Suprapubic skin (tissue), 4 donors: Measurements from ENCODE around the gene PRKAR2A. TPM values are rescaled to one million over a fixed set of nuclear protein-coding genes. Genes with fewer than 3 reads are reported as not detected.
A peak's percentile ranks its signal among the peaks of the same experiment; 100 is the strongest.
"Not testable (repeated sequence)": the region's sequence is repeated elsewhere in the genome, so short reads cannot be mapped to it uniquely, and the experiment has no call there.

Source experiments
- DNase-seq, 2 donors: peaks; one replicate each; pipeline ENCODE4 v3.0.0-alpha.2; 2019; ENCODE audit warnings: low spot score in 2 of 2
- H3K27ac ChIP-seq: fragments of 200-600 bp; sonication (generic); one replicate; pipeline ENCODE4 v1.5.1; 2019
- H3K27me3 ChIP-seq: fragments of 200-600 bp; sonication (generic); one replicate; pipeline ENCODE4 v1.5.1; 2019
- H3K36me3 ChIP-seq: fragments of 200-600 bp; sonication (generic); one replicate; pipeline ENCODE4 v1.5.1; 2019
- H3K4me1 ChIP-seq: fragments of 200-600 bp; sonication (generic); one replicate; pipeline ENCODE4 v1.5.1; 2019
- H3K4me3 ChIP-seq: fragments of 200-600 bp; sonication (generic); one replicate; pipeline ENCODE4 v1.5.1; 2019; ENCODE audit warnings: mild to moderate bottlenecking
- H3K9me3 ChIP-seq: fragments of 200-600 bp; sonication (generic); one replicate; pipeline ENCODE4 v1.5.1; 2019
- CTCF ChIP-seq, 2 donors: fragments of 200-600 bp in 1 of 2; fragments of 450-650 bp in 1 of 2; sonication (generic) in 1 of 2; IDR thresholded peaks; one replicate each; pipeline ENCODE4 v1.5.1; 2016 to 2019; ENCODE audit warnings: antibody characterized with exemption in 2 of 2, mild to moderate bottlenecking in 1 of 2, moderate library complexity in 1 of 2
- EP300 ChIP-seq: sonication (generic); formaldehyde crosslinking; IDR thresholded peaks from one replicate; pipeline ENCODE4 v1.6.1; 2017; ENCODE audit warnings: antibody characterized with exemption
- POLR2A ChIP-seq, 2 donors: fragments of 450-650 bp; IDR thresholded peaks; one replicate each; pipeline ENCODE4 v1.6.1; 2017; ENCODE audit warnings: antibody characterized with exemption in 2 of 2, mild to moderate bottlenecking in 2 of 2, moderate library complexity in 2 of 2
- POLR2AphosphoS5 ChIP-seq, 3 donors: sonication (generic); formaldehyde crosslinking; IDR thresholded peaks; one replicate each; pipeline ENCODE4 v1.6.1; 2017; ENCODE audit warnings: antibody characterized with exemption in 3 of 3
- WGBS: methylation state at CpG from one replicate; pipeline ENCODE4 v1.1.5; 2018; 5-methylcytosine and 5-hydroxymethylcytosine counted together
- total RNA-seq, 4 donors: library from RNA; depleted of rRNA; stranded (reverse); fragments of >200 nt; gene quantifications; one replicate each; pipeline ENCODE4 v1.1.0, GENCODE V29; 2016

PRKAR2A gene
- total RNA-seq, 4 donors from 2014 or later = 24.9 to 34.5 (median 29.5) TPM

GRCh38 chr3:48738926-48739616, 108.6 kb downstream of the PRKAR2A start:
- WGBS = 32% methylated on average over 8 of the region's 9 CpGs
- Histone ChIP-seq H3K9me3 (no peaks in the 10 kb centered on the region), H3K4me3 (no peak overlapping the region), H3K4me1 (peaks cover 46% of the 10 kb centered on the region), H3K27me3 (no peaks in the 10 kb centered on the region), H3K27ac (peak overlapping the region; percentile 71), H3K36me3 (no peaks in the 10 kb centered on the region)
- TF ChIP-seq POLR2A (IDR thresholded peaks at IDR 0.05) (no peak), POLR2AphosphoS5 (IDR thresholded peaks at IDR 0.05) (no peak), EP300 (no peak)
- DNase-seq = peak in 1 of 2 donors; percentile 58

- TF ChIP-seq POLR2AphosphoS5 (IDR thresholded peaks at IDR 0.05) (no peak), POLR2A (IDR thresholded peaks at IDR 0.05) (no peak), CTCF (IDR thresholded peaks at IDR 0.05) (no peak), EP300 (no peak)
- H3K4me1 ChIP-seq = peaks cover 48% of the 10 kb centered on the region
- H3K27ac ChIP-seq = no peak overlapping the region
- DNase-seq = no peak
- no peaks in the 10 kb centered on the region for H3K9me3 ChIP-seq
- no peaks in the 10 kb centered on the region for H3K27me3 ChIP-seq
- no peak overlapping the region for H3K4me3 ChIP-seq
- H3K36me3 ChIP-seq = no peaks in the 10 kb centered on the region
- WGBS = 100% methylated on average over 3 of the region's 3 CpGs
Observed at GRCh38 chr3:48738144-48738536, 109.5 kb downstream of the PRKAR2A start.

GRCh38 chr3:48735075-48735767, 112.5 kb downstream of the PRKAR2A start:
- not testable (repeated sequence) for H3K36me3 ChIP-seq, H3K9me3 ChIP-seq, DNase-seq, H3K27me3 ChIP-seq
- 33% methylated on average over 8 of the region's 8 CpGs for WGBS
- H3K27ac ChIP-seq = peak overlapping the region; percentile 18
- H3K4me3 ChIP-seq = peak overlapping the region; percentile 8
- peaks cover 35% of the 10 kb centered on the region for H3K4me1 ChIP-seq

GRCh38 chr3:48734541-48734940, 113.1 kb downstream of the PRKAR2A start:
- H3K27me3 ChIP-seq, H3K9me3 ChIP-seq, DNase-seq, H3K36me3 ChIP-seq: not testable (repeated sequence)
- peaks cover 28% of the 10 kb centered on the region for H3K4me1 ChIP-seq
- WGBS = 61% methylated on average over 5 of the region's 25 CpGs
- H3K4me3 ChIP-seq = peak overlapping the region; percentile 8
- peak overlapping the region; percentile 18 for H3K27ac ChIP-seq

GRCh38 chr3:48733752-48734518, 113.7 kb downstream of the PRKAR2A start:
- not testable (repeated sequence) for H3K27me3 ChIP-seq, H3K9me3 ChIP-seq, DNase-seq, H3K36me3 ChIP-seq
- WGBS = no CpG with 5 or more reads among the region's 53 CpGs
- Histone ChIP-seq H3K4me1 (peaks cover 22% of the 10 kb centered on the region), H3K4me3 (peak overlapping the region; percentile 8), H3K27ac (peak overlapping the region; percentile 18)

GRCh38 chr3:48727511-48727910, 120.2 kb downstream of the PRKAR2A start:
- Histone ChIP-seq H3K36me3 (no peaks in the 10 kb centered on the region), H3K27me3 (no peaks in the 10 kb centered on the region), H3K27ac (no peak overlapping the region), H3K4me3 (no peak overlapping the region), H3K4me1 (no peaks in the 10 kb centered on the region), H3K9me3 (no peaks in the 10 kb centered on the region)
- TF ChIP-seq POLR2AphosphoS5 (IDR thresholded peaks at IDR 0.05) (no peak), EP300 (no peak), POLR2A (IDR thresholded peaks at IDR 0.05) (no peak), CTCF (IDR thresholded peaks at IDR 0.05) (no peak)
- 85% methylated on average over 8 of the region's 8 CpGs for WGBS
- DNase-seq = no peak

- H3K27ac ChIP-seq, H3K27me3 ChIP-seq, H3K4me3 ChIP-seq, H3K4me1 ChIP-seq, DNase-seq, H3K9me3 ChIP-seq, H3K36me3 ChIP-seq: not testable (repeated sequence)
- WGBS = 90% methylated on average over 8 of the region's 8 CpGs
Observed at GRCh38 chr3:48725185-48725855, 122.4 kb downstream of the PRKAR2A start.
